NT2/D1 (cell line): ENCODE measurements around the gene ZBTB20.

Source experiments
- SUZ12 ChIP-seq: IDR thresholded peaks from 2 replicates; pipeline ENCODE4 v1.6.1; 2011; ENCODE audit not compliant: insufficient read length, insufficient read depth; ENCODE audit errors: extremely low read depth
- ZNF274 ChIP-seq: IDR thresholded peaks from 2 replicates; pipeline ENCODE4 v1.6.1; 2011; ENCODE audit warnings: mild to moderate bottlenecking, low read depth, low read length

GRCh38 chr3:114452256-114452655, 694.8 kb downstream of the ZBTB20 start:
- no peak for TF ChIP-seq SUZ12
- no peak for TF ChIP-seq ZNF274
